GM23338 (cell line): ENCODE measurements around the gene BMPER. TPM values are rescaled to one million over a fixed set of nuclear protein-coding genes. Genes with fewer than 3 reads are reported as not detected.

Experiments
- ATAC-seq: fragments of 200-7000 bp; cut with Tn5 transposase; 3 replicates; pipeline ENCODE4 v1.9.1; 2020
- DNase-seq: peaks from one replicate; pipeline ENCODE4 v3.0.0-alpha.2; 2015; ENCODE audit warnings: low spot score
- H2AFZ ChIP-seq: fragments of 200-600 bp; sonication (generic); 2 replicates; pipeline ENCODE4 v1.8.0; 2016; ENCODE audit warnings: antibody characterized with exemption, mild to moderate bottlenecking, moderate library complexity
- H3F3A ChIP-seq: fragments of 200-600 bp; sonication (generic); replicated peaks from 2 replicates; pipeline ENCODE4 v1.8.0; 2017; ENCODE audit warnings: antibody characterized with exemption, mixed run types, low read depth
- H3K27ac ChIP-seq: fragments of 200-600 bp; sonication (generic); 2 replicates; pipeline ENCODE4 v1.6.1; 2016; ENCODE audit warnings: low read depth
- H3K27me3 ChIP-seq: fragments of 200-600 bp; sonication (generic); 2 replicates; pipeline ENCODE4 v1.8.0; 2016; ENCODE audit warnings: mild to moderate bottlenecking, mixed run types, moderate library complexity; ENCODE audit not compliant: insufficient read depth
- H3K36me3 ChIP-seq: fragments of 200-600 bp; sonication (generic); 2 replicates; pipeline ENCODE4 v1.8.0; 2016; ENCODE audit warnings: mild to moderate bottlenecking; ENCODE audit not compliant: insufficient read depth
- H3K4me1 ChIP-seq: fragments of 200-600 bp; sonication (generic); 2 replicates; pipeline ENCODE4 v1.8.0; 2016; ENCODE audit warnings: mild to moderate bottlenecking, moderate library complexity; ENCODE audit not compliant: insufficient read depth
- H3K4me2 ChIP-seq: fragments of 200-600 bp; sonication (generic); 2 replicates; pipeline ENCODE4 v1.7.1; 2017; ENCODE audit warnings: mixed run types
- H3K4me3 ChIP-seq: fragments of 200-600 bp; sonication (generic); 2 replicates; pipeline ENCODE4 v1.6.1; 2016; ENCODE audit warnings: mixed run types
- H3K79me2 ChIP-seq: fragments of 200-600 bp; sonication (generic); replicated peaks from 2 replicates; pipeline ENCODE4 v1.8.0; 2017; ENCODE audit warnings: mild to moderate bottlenecking; ENCODE audit not compliant: insufficient read depth
- H3K9me2 ChIP-seq: fragments of 200-600 bp; sonication (generic); 2 replicates; pipeline ENCODE4 v1.8.0; 2017; ENCODE audit not compliant: insufficient read depth
- H4K20me1 ChIP-seq: fragments of 200-600 bp; sonication (generic); replicated peaks from 2 replicates; pipeline ENCODE4 v1.8.0; 2017; ENCODE audit warnings: mild to moderate bottlenecking; ENCODE audit not compliant: insufficient read depth
- H3K27ac Mint-ChIP-seq: 2 replicates; pipeline ENCODE4 v1.8.0; 2020; ENCODE audit warnings: inconsistent platforms, mild to moderate bottlenecking, moderate library complexity, mixed read lengths
- H3K27me3 Mint-ChIP-seq: 3 replicates; pipeline ENCODE4 v1.8.0; 2022; ENCODE audit warnings: low read depth, mild to moderate bottlenecking, moderate library complexity, mixed read lengths, inconsistent platforms; ENCODE audit not compliant: insufficient read depth, poor library complexity
- H3K36me3 Mint-ChIP-seq: 3 replicates; pipeline ENCODE4 v1.8.0; 2021; ENCODE audit warnings: low read depth, mild to moderate bottlenecking, inconsistent platforms, moderate library complexity, mixed read lengths
- H3K4me1 Mint-ChIP-seq: 3 replicates; pipeline ENCODE4 v1.8.0; 2020; ENCODE audit warnings: mild to moderate bottlenecking, inconsistent platforms, mixed read lengths
- H3K4me3 Mint-ChIP-seq: 3 replicates; pipeline ENCODE4 v1.8.0; 2021; ENCODE audit warnings: moderate library complexity, mild to moderate bottlenecking, inconsistent platforms, mixed read lengths
- H3K9me3 Mint-ChIP-seq: 3 replicates; pipeline ENCODE4 v1.8.0; 2020; ENCODE audit warnings: moderate library complexity, mild to moderate bottlenecking, inconsistent platforms, mixed read lengths
- CREB1 ChIP-seq: fragments of 250-450 bp; sonication (Bioruptor Pico); IDR thresholded peaks from 2 replicates; pipeline ENCODE4 v1.5.0; 2020; ENCODE audit warnings: low read depth, mild to moderate bottlenecking, moderate library complexity
- CTCF ChIP-seq, 2 experiments: fragments of 200-600 bp in 1 of 2; sonication (generic) in 1 of 2; conservative IDR thresholded peaks; 2 replicates each; pipeline versions ENCODE4 v1.5.1 to v1.6.1; 2016 to 2017; ENCODE audit warnings: antibody characterized with exemption in 2 of 2, low read depth in 2 of 2, mild to moderate bottlenecking in 2 of 2, moderate library complexity in 1 of 2
- ETS1 ChIP-seq: IDR thresholded peaks from 2 replicates; pipeline ENCODE4 v1.6.1; 2016; ENCODE audit warnings: antibody characterized with exemption
- EZH2phosphoT487 ChIP-seq: fragments of 200-600 bp; sonication (generic); IDR thresholded peaks from one replicate; pipeline ENCODE4 v1.8.1; 2018; ENCODE audit warnings: antibody characterized with exemption; ENCODE audit not compliant: unreplicated experiment
- JUNB ChIP-seq: IDR thresholded peaks from one replicate; pipeline ENCODE4 v1.6.1; 2016; ENCODE audit warnings: antibody characterized with exemption; ENCODE audit not compliant: unreplicated experiment
- POLR2AphosphoS5 ChIP-seq: IDR thresholded peaks from 2 replicates; pipeline ENCODE4 v1.6.1; 2016; ENCODE audit warnings: antibody characterized with exemption, low read depth
- REST ChIP-seq: IDR thresholded peaks from one replicate; pipeline ENCODE4 v1.6.1; 2018; ENCODE audit warnings: antibody characterized with exemption; ENCODE audit not compliant: unreplicated experiment
- STAT1 ChIP-seq: IDR thresholded peaks from one replicate; pipeline ENCODE4 v1.6.1; 2016; ENCODE audit warnings: antibody characterized with exemption; ENCODE audit not compliant: unreplicated experiment
- ZNF331 ChIP-seq: fragments of 250-450 bp; sonication (Bioruptor Pico); IDR thresholded peaks from 2 replicates; pipeline ENCODE4 v1.5.0; 2020; ENCODE audit warnings: low read depth, mild to moderate bottlenecking, moderate library complexity
- ZNF462 ChIP-seq: fragments of 250-450 bp; sonication (Bioruptor Pico); IDR thresholded peaks from 2 replicates; pipeline ENCODE4 v1.5.0; 2020; ENCODE audit warnings: mild to moderate bottlenecking, moderate library complexity
- polyA plus RNA-seq: library from polyadenylated mRNA; unstranded; fragments of >200 nt; fragmentation: Nextera tagmentation; extraction: Ambion mirVana; gene quantifications from 2 replicates; pipeline ENCODE4 v1.2.1, GENCODE V29; 2016
- total RNA-seq: library from RNA; depleted of rRNA; stranded (reverse); fragments of >200 nt; shearing (Covaris generic); gene quantifications from 2 replicates; pipeline ENCODE4 v1.2.3, GENCODE V29; 2014

BMPER gene
- total and polyA plus RNA-seq, 2 experiments from 2014 or later: 0.53 to 1.4 TPM

GRCh38 chr7:33970536-33970935, 65.2 kb downstream of the BMPER start (continued):
- TF ChIP-seq CTCF (conservative IDR thresholded peaks at IDR 0.05; ENCODE audit: low read depth in 2 of 2) (no peak), POLR2AphosphoS5 (no peak), EZH2phosphoT487 (no peak), JUNB (no peak)

GRCh38 chr7:33971106-33971505, 65.8 kb downstream of the BMPER start:
- H3K4me1 Mint-ChIP-seq: peaks cover 21% of the 10 kb centered on the region
- Histone ChIP-seq H3K4me1 (peaks cover 5% of the 10 kb centered on the region; the same call in 1 of the 2 replicates), H3K4me3 (no peak overlapping the region), H3K4me2 (no peak overlapping the region), H3K79me2 (no peaks in the 10 kb centered on the region), H4K20me1 (no peaks in the 10 kb centered on the region), H2AFZ (no peak overlapping the region), H3K36me3 (no peaks in the 10 kb centered on the region), H3K27ac (no peak overlapping the region), H3F3A (no peaks in the 10 kb centered on the region), H3K27me3 (no peaks in the 10 kb centered on the region), H3K9me2 (peaks cover 5% of the 10 kb centered on the region; the same call in 1 of the 2 replicates)
- H3K36me3 Mint-ChIP-seq: no peaks in the 10 kb centered on the region
- ATAC-seq (no peak), DNase-seq (no peak)
- no peak for TF ChIP-seq REST
- no peak for TF ChIP-seq ZNF331 (CRISPR knock-in tag)
- TF ChIP-seq ETS1: no peak
- no peak for TF ChIP-seq CTCF (conservative IDR thresholded peaks at IDR 0.05; ENCODE audit: low read depth in 2 of 2)
- no peak for TF ChIP-seq POLR2AphosphoS5
- TF ChIP-seq STAT1: no peak
- TF ChIP-seq CREB1: no peak
- TF ChIP-seq ZNF462 (CRISPR knock-in tag): no peak
- no peak overlapping the region for H3K27ac Mint-ChIP-seq
- no peak overlapping the region for H3K4me3 Mint-ChIP-seq
- no peaks in the 10 kb centered on the region; the same call in 2 of the 3 replicates for H3K9me3 Mint-ChIP-seq
- H3K27me3 Mint-ChIP-seq: no peaks in the 10 kb centered on the region
